Transverse colon (tissue), 4 donors: ENCODE data around the gene POR.

Experiments
- CTCF ChIP-seq, 5 experiments: fragments of 200-600 bp in 3 of 5; fragments of 450-650 bp in 2 of 5; sonication (generic) in 3 of 5; IDR thresholded peaks; 1 replicate in 2 of 5; 2 replicates in 3 of 5; pipeline ENCODE4 v1.5.1; 2016 to 2017; ENCODE audit warnings: antibody characterized with exemption in 5 of 5, inconsistent platforms in 3 of 5, mild to moderate bottlenecking in 2 of 5, moderate library complexity in 1 of 5
- EP300 ChIP-seq: sonication (generic); formaldehyde crosslinking; IDR thresholded peaks from one replicate; pipeline ENCODE4 v1.6.1; 2017; ENCODE audit warnings: antibody characterized with exemption, low read depth
- POLR2A ChIP-seq: fragments of 450-650 bp; IDR thresholded peaks from one replicate; pipeline ENCODE4 v1.6.1; 2016; ENCODE audit warnings: antibody characterized with exemption, mild to moderate bottlenecking, moderate library complexity
- POLR2AphosphoS5 ChIP-seq, 3 donors: sonication (generic); formaldehyde crosslinking; IDR thresholded peaks; one replicate each; pipeline ENCODE4 v1.6.1; 2016; ENCODE audit warnings: antibody characterized with exemption in 3 of 3

DNA sequence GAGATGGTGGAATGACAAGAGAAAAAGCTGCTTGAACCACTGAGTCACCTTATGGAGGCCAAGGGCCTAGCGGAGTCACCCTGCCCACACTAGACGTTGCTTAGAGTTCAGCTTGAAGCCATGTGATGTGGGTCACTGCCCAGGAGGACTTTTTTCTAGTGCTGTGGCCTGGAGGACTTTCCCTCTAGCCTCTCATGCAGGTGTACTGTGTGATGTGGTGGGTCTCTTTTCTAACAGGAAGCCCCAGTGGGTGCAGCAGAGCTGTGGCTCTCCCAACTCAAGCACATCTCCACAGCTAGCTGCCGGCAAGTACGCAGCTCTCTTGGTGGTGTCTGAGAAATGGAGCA is 13.6 kb downstream of the POR start:
- no peak for TF ChIP-seq POLR2A
- TF ChIP-seq CTCF (IDR thresholded peaks at IDR 0.05), result no peak
- TF ChIP-seq POLR2AphosphoS5 (IDR thresholded peaks at IDR 0.05), result no peak
- no peak for TF ChIP-seq EP300
